MCF 10A (cell line): Measurements from ENCODE around the gene IGSF8. TPM values are rescaled to one million over a fixed set of nuclear protein-coding genes. Genes with fewer than 3 reads are reported as not detected.

ENCODE experiments used
- BruUV-seq: library from RNA; stranded (reverse); fragments of 400-500 nt; replicated peaks from 2 replicates; lab custom pipeline; 2021; lab: Mats Ljungman, UMichigan
- CTCF ChIA-PET: fragments of 300-600 bp; sonication (Branson Sonifier 250); formaldehyde crosslinking; extraction: SDS; loops from one replicate; lab custom pipeline; 2021; ENCODE audit warnings: antibody characterized with exemption, inconsistent platforms; lab: Yijun Ruan, JAX
- POLR2A ChIA-PET: fragments of 300-600, 350-650 bp; sonication (Branson Sonifier 250); formaldehyde crosslinking; extraction: SDS; loops from one replicate; lab custom pipeline; 2020; ENCODE audit warnings: antibody characterized with exemption, inconsistent platforms; lab: Yijun Ruan, JAX
- DNase-seq: peaks from one replicate; pipeline ENCODE4 v3.0.0-alpha.2; 2018; ENCODE audit not compliant: unreplicated experiment
- H3K27ac Mint-ChIP-seq: one replicate; pipeline ENCODE4 v1.8.0; 2022; ENCODE audit warnings: mild to moderate bottlenecking, low read depth, mixed read lengths; ENCODE audit not compliant: unreplicated experiment
- H3K27me3 Mint-ChIP-seq: one replicate; pipeline ENCODE4 v1.8.0; 2022; ENCODE audit warnings: mixed read lengths; ENCODE audit not compliant: insufficient read depth, unreplicated experiment
- H3K36me3 Mint-ChIP-seq: one replicate; pipeline ENCODE4 v1.8.0; 2022; ENCODE audit warnings: mild to moderate bottlenecking, moderate library complexity, mixed read lengths; ENCODE audit not compliant: insufficient read depth, unreplicated experiment
- H3K4me1 Mint-ChIP-seq: one replicate; pipeline ENCODE4 v1.8.0; 2022; ENCODE audit warnings: mixed read lengths; ENCODE audit not compliant: insufficient read depth, unreplicated experiment
- H3K4me3 Mint-ChIP-seq: one replicate; pipeline ENCODE4 v1.8.0; 2022; ENCODE audit warnings: mild to moderate bottlenecking, moderate library complexity, mixed read lengths; ENCODE audit not compliant: unreplicated experiment
- H3K9me3 Mint-ChIP-seq: one replicate; pipeline ENCODE4 v1.8.0; 2022; ENCODE audit warnings: mixed read lengths; ENCODE audit not compliant: unreplicated experiment
- CTCF ChIP-seq: fragments of 200-600 bp; IDR thresholded peaks from one replicate; pipeline ENCODE4 v1.8.0; 2022; ENCODE audit warnings: antibody characterized with exemption, mild to moderate bottlenecking; ENCODE audit not compliant: unreplicated experiment
- intact Hi-C: fragments of 100-400 bp; cut with micrococcal nuclease; formaldehyde crosslinking; loops from 2 replicates; pipeline ENCODE4 v1.14.1; 2022
- total RNA-seq: library from RNA; stranded (reverse); gene quantifications from 2 replicates; pipeline ENCODE4 v1.2.3, GENCODE V29; 2022

The IGSF8 gene
- total RNA-seq, 1 experiment from 2014 or later = 13.8 TPM

GRCh38 chr1:160068225-160068624, 30.2 kb downstream of the IGSF8 start:
- Mint-ChIP-seq H3K27ac (no peak overlapping the region), H3K4me3 (no peak overlapping the region), H3K9me3 (no peaks in the 10 kb centered on the region), H3K4me1 (no peaks in the 10 kb centered on the region), H3K27me3 (peaks cover 69% of the 10 kb centered on the region), H3K36me3 (no peaks in the 10 kb centered on the region)
- intact Hi-C loops = no loop called here
- CTCF ChIA-PET = interaction anchor here (37.7 to 49.6 kb wide), 2 partner anchors 9 to 13 kb away, joined by 1546 read pairs; partner anchors contain the start of genes IGSF8, KCNJ10 and KCNJ9
- DNase-seq = no peak
- POLR2A ChIA-PET = interaction anchor here (0.8 kb wide), 2 partner anchors 30 to 134 kb away, joined by 3 to 4 read pairs; partner anchors contain the start of gene IGSF8
- TF ChIP-seq CTCF = no peak
- BruUV-seq = no TSS peak

GRCh38 chr1:160066829-160067745, 31.3 kb downstream of the IGSF8 start:
- CTCF ChIA-PET = interaction anchor here (0.5 to 49.6 kb wide), 5 partner anchors 8 to 218 kb away, joined by 3 to 1546 read pairs (median 3); partner anchors contain the start of genes IGSF8, KCNJ10, KCNJ9 and PEX19
- POLR2A ChIA-PET = interaction anchor here (0.7 to 0.8 kb wide), 4 partner anchors 12 to 136 kb away, joined by 3 to 4 read pairs (median 3); no protein-coding TSS in a partner anchor
- no peak for TF ChIP-seq CTCF
- no peaks in the 10 kb centered on the region for H3K36me3 Mint-ChIP-seq
- H3K4me3 Mint-ChIP-seq = no peak overlapping the region
- intact Hi-C loops = no loop called here
- no peak overlapping the region for H3K27ac Mint-ChIP-seq
- no peak for DNase-seq
- peaks cover 69% of the 10 kb centered on the region for H3K27me3 Mint-ChIP-seq
- H3K4me1 Mint-ChIP-seq = no peaks in the 10 kb centered on the region
- BruUV-seq = no TSS peak
- H3K9me3 Mint-ChIP-seq = no peaks in the 10 kb centered on the region

- Mint-ChIP-seq H3K4me1 (peaks cover 8% of the 10 kb centered on the region), H3K4me3 (no peak overlapping the region), H3K27me3 (peaks cover 48% of the 10 kb centered on the region), H3K9me3 (no peaks in the 10 kb centered on the region), H3K36me3 (no peaks in the 10 kb centered on the region), H3K27ac (no peak overlapping the region)
- CTCF ChIA-PET = interaction anchor here (0.6 to 49.6 kb wide), 5 partner anchors 6 to 227 kb away, joined by 3 to 1546 read pairs (median 4); partner anchors contain the start of genes IGSF8, KCNJ10 and KCNJ9
- POLR2A ChIA-PET = interaction anchor here (1.0 to 2.3 kb wide), 4 partner anchors 14 to 33 kb away, joined by 3 to 12 read pairs (median 3); partner anchors contain the start of gene PIGM
- BruUV-seq = no TSS peak
- no peak for TF ChIP-seq CTCF
- DNase-seq = no peak
- intact Hi-C loops = no loop called here
Measured at GRCh38 chr1:160064746-160065145, 33.7 kb downstream of the IGSF8 start.

GRCh38 chr1:160064164-160064563, 34.3 kb downstream of the IGSF8 start:
- ChIA-PET CTCF (interaction anchor here (0.6 to 49.6 kb wide), 8 partner anchors 5 to 227 kb away, joined by 3 to 1546 read pairs (median 4); partner anchors contain the start of genes IGSF8, KCNJ10 and KCNJ9), POLR2A (interaction anchor here (0.6 to 2.3 kb wide), 7 partner anchors 8 to 40 kb away, joined by 3 to 12 read pairs (median 3); partner anchors contain the start of gene PIGM)
- H3K4me1 Mint-ChIP-seq = peaks cover 8% of the 10 kb centered on the region
- no peaks in the 10 kb centered on the region for H3K9me3 Mint-ChIP-seq
- intact Hi-C loops = no loop called here
- H3K27ac Mint-ChIP-seq = no peak overlapping the region
- no peak overlapping the region for H3K4me3 Mint-ChIP-seq
- BruUV-seq = no TSS peak
- no peak for TF ChIP-seq CTCF
- H3K27me3 Mint-ChIP-seq = peaks cover 44% of the 10 kb centered on the region
- no peaks in the 10 kb centered on the region for H3K36me3 Mint-ChIP-seq
- no peak for DNase-seq
